OCI-LY7 (cell line): ENCODE measurements around the gene FLACC1.

Experiments used
- CTCF ChIP-seq: fragments of 200-600 bp; sonication (generic); conservative IDR thresholded peaks from 2 replicates; pipeline ENCODE4 v1.5.1; 2014; ENCODE audit warnings: mild to moderate bottlenecking, antibody characterized with exemption, low read length, moderate library complexity, mixed read lengths
- EZH2phosphoT487 ChIP-seq: fragments of 200-600 bp; sonication (generic); IDR thresholded peaks from 2 replicates; pipeline ENCODE4 v1.6.1; 2018; ENCODE audit warnings: low read depth, borderline replicate concordance, mild to moderate bottlenecking, mixed run types, antibody characterized with exemption, low read length, moderate library complexity, mixed read lengths

GRCh38 chr2:201369775-201370174, 12.6 kb upstream of the FLACC1 start:
- TF ChIP-seq CTCF (no peak), EZH2phosphoT487 (no peak)
